DMS153 (cell line): ENCODE data around the gene DNAH17.

Experiments
- DNase-seq: peaks from one replicate; lab custom pipeline; 2025; lab: John Stamatoyannopoulos, UW

DNAH17 gene

GRCh38 chr17:78449983-78450595 is 127.1 kb downstream of the DNAH17 start:
- DNase-seq, result no peak

GRCh38 chr17:78448356-78448993 is 128.7 kb downstream of the DNAH17 start:
- DNase-seq, result no peak

- no peak for DNase-seq
These were observed 130.4 kb downstream of the DNAH17 start for GRCh38 chr17:78446833-78447232.

- no peak for DNase-seq
These were observed 132.8 kb downstream of the DNAH17 start for GRCh38 chr17:78444392-78444791.

- DNase-seq, result no peak
These were observed 134.5 kb downstream of the DNAH17 start for GRCh38 chr17:78442648-78443218.

GRCh38 chr17:78441271-78441971 is 135.8 kb downstream of the DNAH17 start:
- DNase-seq, result no peak

- DNase-seq, result no peak
These were observed 138.4 kb downstream of the DNAH17 start for GRCh38 chr17:78438694-78439325.

- DNase-seq, result no peak
These were observed 138.9 kb downstream of the DNAH17 start for GRCh38 chr17:78438271-78438691.

- DNase-seq, result no peak
These were observed 139.6 kb downstream of the DNAH17 start for GRCh38 chr17:78437508-78438169.

- DNase-seq, result no peak
These were observed 141.7 kb downstream of the DNAH17 start for GRCh38 chr17:78435330-78436005.

GRCh38 chr17:78434455-78435329 is 142.5 kb downstream of the DNAH17 start:
- no peak for DNase-seq

- DNase-seq, result no peak
These were observed 143.3 kb downstream of the DNAH17 start for GRCh38 chr17:78433780-78434335.

GRCh38 chr17:78433013-78433727 is 144.0 kb downstream of the DNAH17 start:
- DNase-seq, result no peak

GRCh38 chr17:78432226-78433012 is 144.8 kb downstream of the DNAH17 start:
- no peak for DNase-seq

- no peak for DNase-seq
These were observed 145.6 kb downstream of the DNAH17 start for GRCh38 chr17:78431692-78431958.

- DNase-seq, result no peak
These were observed 146.1 kb downstream of the DNAH17 start for GRCh38 chr17:78430892-78431691.

- DNase-seq, result no peak
These were observed 147.6 kb downstream of the DNAH17 start for GRCh38 chr17:78429618-78429995.
